HG02678 (cell line): Measurements from ENCODE around the gene NMT1.

Experiments
- ATAC-seq: cut with Tn5 transposase; IDR thresholded peaks from one replicate; pipeline ENCODE4 v1.9.1; 2021; ENCODE audit warnings: mild to moderate bottlenecking, moderate library complexity; ENCODE audit not compliant: unreplicated experiment

The NMT1 gene

GRCh38 chr17:45077643-45078042, 16.5 kb downstream of the NMT1 start:
- ATAC-seq = no peak

- no peak for ATAC-seq
These were observed 20.1 kb downstream of the NMT1 start for GRCh38 chr17:45081047-45081703.

GRCh38 chr17:45086391-45086790, 25.3 kb downstream of the NMT1 start:
- no peak for ATAC-seq

- ATAC-seq = no peak
These were observed 25.9 kb downstream of the NMT1 start for GRCh38 chr17:45086865-45087503.

- no peak for ATAC-seq
These were observed 26.4 kb downstream of the NMT1 start for GRCh38 chr17:45087504-45087975.

GRCh38 chr17:45087978-45088377, 26.9 kb downstream of the NMT1 start:
- no peak for ATAC-seq

- ATAC-seq = no peak
These were observed 27.6 kb downstream of the NMT1 start for GRCh38 chr17:45088741-45089140.

- no peak for ATAC-seq
These were observed 29.6 kb downstream of the NMT1 start for GRCh38 chr17:45090711-45091110.

- no peak for ATAC-seq
These were observed 30.8 kb downstream of the NMT1 start for GRCh38 chr17:45091778-45092425.

- no peak for ATAC-seq
These were observed 31.9 kb downstream of the NMT1 start for GRCh38 chr17:45092911-45093430.

- ATAC-seq = no peak
These were observed 32.5 kb downstream of the NMT1 start for GRCh38 chr17:45093444-45094110.

GRCh38 chr17:45096141-45096540, 35.0 kb downstream of the NMT1 start:
- no peak for ATAC-seq

GRCh38 chr17:45096926-45097325, 35.8 kb downstream of the NMT1 start:
- ATAC-seq = no peak

GRCh38 chr17:45098081-45098868, 37.2 kb downstream of the NMT1 start:
- no peak for ATAC-seq

GRCh38 chr17:45098869-45099616, 37.9 kb downstream of the NMT1 start:
- no peak for ATAC-seq

GRCh38 chr17:45101546-45101882, 40.4 kb downstream of the NMT1 start:
- no peak for ATAC-seq

- no peak for ATAC-seq
These were observed 41.0 kb downstream of the NMT1 start for GRCh38 chr17:45101883-45102811.

GRCh38 chr17:45102856-45103255, 41.7 kb downstream of the NMT1 start:
- ATAC-seq = no peak

GRCh38 chr17:45103269-45103795, 42.2 kb downstream of the NMT1 start:
- no peak for ATAC-seq
